ENCODE measurements around the gene FOXO1.

DNA sequence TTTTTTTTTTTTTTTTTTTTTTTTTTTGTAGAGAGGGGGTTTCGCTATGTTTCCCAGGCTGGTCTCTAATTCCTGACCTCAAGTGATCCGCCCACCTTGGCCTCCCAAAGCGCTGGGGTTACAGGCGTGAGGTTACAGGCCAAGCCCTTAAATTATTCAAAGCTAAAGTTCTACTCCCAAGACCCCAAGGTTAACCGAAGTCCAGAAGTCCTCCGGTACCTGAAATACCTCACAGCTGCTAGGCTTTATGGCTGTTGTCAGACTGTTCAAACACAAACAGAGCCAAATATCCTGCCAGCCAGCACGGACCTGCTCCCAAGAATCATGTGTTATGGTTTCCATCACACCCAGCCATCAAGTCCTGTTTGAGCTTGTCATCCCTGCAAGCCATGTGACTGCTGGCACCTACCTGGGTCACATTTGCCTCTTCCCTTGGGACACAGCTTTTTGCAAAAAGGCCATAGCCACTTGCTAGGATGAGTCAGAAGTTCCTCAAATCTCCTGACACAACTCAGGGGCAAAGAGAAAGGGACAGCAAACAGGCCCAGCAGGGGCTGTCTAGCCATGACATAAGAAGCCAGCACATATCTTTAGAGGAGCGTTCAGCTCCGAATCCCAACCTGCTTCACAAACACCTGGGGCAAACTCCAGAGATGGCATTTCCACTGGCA, 129.9 kb downstream of the FOXO1 start:
- TF ChIP-seq, protein P1, sequence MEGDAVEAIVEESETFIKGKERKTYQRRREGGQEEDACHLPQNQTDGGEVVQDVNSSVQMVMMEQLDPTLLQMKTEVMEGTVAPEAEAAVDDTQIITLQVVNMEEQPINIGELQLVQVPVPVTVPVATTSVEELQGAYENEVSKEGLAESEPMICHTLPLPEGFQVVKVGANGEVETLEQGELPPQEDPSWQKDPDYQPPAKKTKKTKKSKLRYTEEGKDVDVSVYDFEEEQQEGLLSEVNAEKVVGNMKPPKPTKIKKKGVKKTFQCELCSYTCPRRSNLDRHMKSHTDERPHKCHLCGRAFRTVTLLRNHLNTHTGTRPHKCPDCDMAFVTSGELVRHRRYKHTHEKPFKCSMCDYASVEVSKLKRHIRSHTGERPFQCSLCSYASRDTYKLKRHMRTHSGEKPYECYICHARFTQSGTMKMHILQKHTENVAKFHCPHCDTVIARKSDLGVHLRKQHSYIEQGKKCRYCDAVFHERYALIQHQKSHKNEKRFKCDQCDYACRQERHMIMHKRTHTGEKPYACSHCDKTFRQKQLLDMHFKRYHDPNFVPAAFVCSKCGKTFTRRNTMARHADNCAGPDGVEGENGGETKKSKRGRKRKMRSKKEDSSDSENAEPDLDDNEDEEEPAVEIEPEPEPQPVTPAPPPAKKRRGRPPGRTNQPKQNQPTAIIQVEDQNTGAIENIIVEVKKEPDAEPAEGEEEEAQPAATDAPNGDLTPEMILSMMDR (IDR thresholded peaks at IDR 0.05): no peak
- no peak for TF ChIP-seq POLR2A (IDR thresholded peaks at IDR 0.05)
